K562 treated with DMSO at 1 percent for 24 hours (cell line): ENCODE data around the gene ENPP4. TPM values are rescaled to one million over a fixed set of nuclear protein-coding genes. Genes with fewer than 3 reads are reported as not detected.

ENCODE experiments used
- total RNA-seq: library from RNA; unstranded; fragments of 300-600 nt; gene quantifications from 2 replicates; pipeline ENCODE4 v1.2.3, GENCODE V29; 2022; ENCODE audit warnings: low read depth; ENCODE audit not compliant: insufficient read depth

ENPP4 gene, protein sequence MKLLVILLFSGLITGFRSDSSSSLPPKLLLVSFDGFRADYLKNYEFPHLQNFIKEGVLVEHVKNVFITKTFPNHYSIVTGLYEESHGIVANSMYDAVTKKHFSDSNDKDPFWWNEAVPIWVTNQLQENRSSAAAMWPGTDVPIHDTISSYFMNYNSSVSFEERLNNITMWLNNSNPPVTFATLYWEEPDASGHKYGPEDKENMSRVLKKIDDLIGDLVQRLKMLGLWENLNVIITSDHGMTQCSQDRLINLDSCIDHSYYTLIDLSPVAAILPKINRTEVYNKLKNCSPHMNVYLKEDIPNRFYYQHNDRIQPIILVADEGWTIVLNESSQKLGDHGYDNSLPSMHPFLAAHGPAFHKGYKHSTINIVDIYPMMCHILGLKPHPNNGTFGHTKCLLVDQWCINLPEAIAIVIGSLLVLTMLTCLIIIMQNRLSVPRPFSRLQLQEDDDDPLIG
- not detected in 2 replicates for total RNA-seq

DNA sequence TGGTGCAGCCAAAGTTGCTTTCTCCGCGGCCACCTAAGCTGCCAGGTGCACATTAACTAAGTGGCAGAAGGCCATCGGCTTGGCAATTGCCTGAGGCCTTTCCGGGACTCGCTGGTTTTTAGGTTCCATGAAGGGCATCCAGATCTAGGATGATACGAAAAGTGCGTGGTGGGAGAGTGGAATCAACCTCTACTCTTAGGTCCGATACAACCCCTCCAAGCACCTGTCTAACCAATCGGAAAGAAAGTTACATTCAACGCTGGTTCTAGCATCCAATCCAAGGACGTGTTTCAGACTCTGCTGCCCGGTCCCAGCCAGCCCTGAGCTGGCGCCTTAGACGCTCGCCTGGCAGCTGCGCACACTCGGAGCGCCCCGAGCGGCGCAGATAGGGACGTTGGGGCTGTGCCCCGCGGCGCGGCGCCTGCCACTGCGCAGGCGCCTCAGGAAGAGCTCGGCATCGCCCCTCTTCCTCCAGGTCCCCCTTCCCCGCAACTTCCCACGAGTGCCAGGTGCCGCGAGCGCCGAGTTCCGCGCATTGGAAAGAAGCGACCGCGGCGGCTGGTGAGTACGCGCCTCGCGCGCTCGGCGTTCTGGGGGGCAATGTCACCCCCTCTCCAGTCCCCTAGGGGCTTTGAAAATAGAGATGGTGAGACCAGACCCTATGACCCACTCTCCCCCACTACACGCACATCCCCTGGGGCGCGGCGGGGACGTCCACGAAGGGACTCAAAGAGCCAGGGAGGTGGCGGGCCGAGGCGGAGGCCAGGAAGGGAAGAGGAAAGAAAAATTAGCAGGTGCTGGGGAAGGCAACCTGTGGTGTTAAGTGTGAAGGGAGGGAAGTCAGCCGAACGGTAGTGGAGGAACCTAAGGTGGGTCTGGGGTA, at the start of gene ENPP4:
Gene ENPP4 (plus strand): TSS at position 361 of the 883 bp plus-strand sequence. CDS start 9,595 bp downstream, outside the sequence.

DNA sequence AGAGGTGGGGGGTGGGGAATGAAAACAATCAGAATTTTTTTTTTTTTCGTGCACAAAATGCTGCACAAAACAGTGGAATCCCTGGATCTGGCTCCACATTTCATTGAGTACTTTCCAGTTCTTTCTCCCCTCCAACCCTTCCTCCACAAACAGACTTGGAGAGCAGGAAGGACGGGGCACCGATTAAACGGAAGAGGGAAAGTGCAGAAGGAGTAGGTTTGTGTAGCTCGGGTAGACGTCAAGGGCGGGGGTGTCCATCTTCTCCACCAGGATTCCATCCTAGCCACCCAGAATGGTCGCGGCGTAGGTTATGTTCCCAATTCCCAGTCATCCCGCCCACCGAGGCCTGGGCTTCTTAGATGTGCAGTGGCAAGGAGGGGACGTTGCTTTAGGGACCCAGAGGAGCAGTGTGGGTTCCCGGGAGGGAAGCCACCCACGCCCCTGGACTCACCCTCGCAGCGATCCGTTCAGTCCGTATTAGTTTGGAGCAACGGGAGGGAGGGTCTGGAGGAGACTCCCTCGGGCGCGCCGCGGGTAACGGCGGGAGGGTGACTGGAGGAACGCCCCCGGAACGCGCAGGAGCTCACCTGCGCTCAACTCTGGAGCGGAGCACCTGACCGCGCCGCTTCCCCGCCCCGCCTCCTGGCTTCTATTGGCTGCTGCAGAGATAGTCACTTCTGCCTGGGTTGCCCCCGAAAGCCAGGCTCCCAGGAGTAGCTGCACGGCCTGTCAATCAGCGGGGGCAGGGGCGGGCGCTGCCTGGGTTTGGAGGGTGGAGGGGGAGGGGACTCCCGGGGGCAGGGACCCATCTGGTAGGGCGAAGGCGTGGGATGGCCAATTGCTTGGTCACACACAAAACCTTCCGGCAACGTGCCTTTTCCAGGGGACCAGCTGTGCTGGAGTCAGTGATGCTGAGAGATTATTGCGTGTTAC, 40.8 kb downstream of the ENPP4 start, which contains the start of gene ENPP5:
Gene ENPP5 (minus strand): TSS at position 624 of the 933 bp plus-strand sequence. CDS start 2,718 bp downstream, outside the sequence.

Other genes with a start within 250 kb of the ENPP4 start
- gene CLIC5, start 114.1 kb upstream of the ENPP4 start, total RNA-seq: not detected in 2 replicates
- not detected in 2 replicates for gene ENPP5, start 41.0 kb downstream of the ENPP4 start, total RNA-seq